Activated CD4-positive, alpha-beta T cell treated with anti-CD3 and anti-CD28 coated beads, Interleukin-2, amount 10 ng/mL, durations not matched to agents 7 days and 5 days (primary cell): ENCODE results near the gene AVEN. TPM values are rescaled to one million over a fixed set of nuclear protein-coding genes. Genes with fewer than 3 reads are reported as not detected.
"Not testable (repeated sequence)": the region's sequence is repeated elsewhere in the genome, so short reads cannot be mapped to it uniquely, and the experiment has no call there.

Experiments
- CTCF ChIA-PET: fragments of 350-600 bp; sonication (Branson Sonifier 250); formaldehyde crosslinking; loops from one replicate; lab custom pipeline; 2021; ENCODE audit warnings: antibody characterized with exemption; lab: Charles Lee
- POLR2A ChIA-PET: fragments of 350-600 bp; sonication (Branson Sonifier 250); formaldehyde crosslinking; loops from one replicate; lab custom pipeline; 2021; ENCODE audit warnings: antibody characterized with exemption; lab: Charles Lee
- DNase-seq: peaks from one replicate; pipeline ENCODE4 v3.0.0-alpha.2; 2020
- H3K27ac Mint-ChIP-seq: one replicate; pipeline ENCODE4 v1.8.0; 2021; ENCODE audit warnings: mild to moderate bottlenecking, moderate library complexity, mixed read lengths
- H3K27me3 Mint-ChIP-seq: one replicate; pipeline ENCODE4 v1.8.0; 2021; ENCODE audit warnings: mixed read lengths
- H3K36me3 Mint-ChIP-seq: one replicate; pipeline ENCODE4 v1.8.0; 2021; ENCODE audit warnings: low read depth, mixed read lengths
- H3K4me1 Mint-ChIP-seq: one replicate; pipeline ENCODE4 v1.8.0; 2021; ENCODE audit warnings: mixed read lengths
- H3K4me3 Mint-ChIP-seq: one replicate; pipeline ENCODE4 v1.8.0; 2021; ENCODE audit warnings: mild to moderate bottlenecking, moderate library complexity, mixed read lengths
- H3K9me3 Mint-ChIP-seq: one replicate; pipeline ENCODE4 v1.8.0; 2021; ENCODE audit warnings: mixed read lengths
- total RNA-seq, 2 experiments: library from RNA; stranded (reverse); gene quantifications; one replicate each; pipeline ENCODE4 v1.2.3, GENCODE V29; 2021

The AVEN gene
- total RNA-seq, 2 experiments from 2014 or later, result 9.1 TPM

DNA sequence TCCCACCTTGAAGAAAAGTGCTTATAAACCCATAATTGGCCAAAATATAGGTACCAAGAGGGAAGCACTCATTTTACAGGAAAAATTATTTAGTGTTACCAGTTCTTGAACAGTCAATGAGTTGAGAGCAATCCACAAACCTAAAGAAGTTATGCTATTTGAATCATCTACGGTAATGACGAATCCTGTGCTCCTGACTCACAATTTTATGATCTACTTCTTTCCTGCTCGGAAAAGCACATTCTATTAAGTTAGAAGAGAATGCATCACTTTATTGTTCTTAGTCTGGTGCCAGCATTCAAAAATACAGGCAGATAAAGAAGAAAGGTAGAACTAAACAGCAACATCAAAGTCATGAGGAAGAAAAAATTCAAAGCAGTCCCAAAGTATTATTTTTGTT is 37.5 kb downstream of the AVEN start:
- ChIA-PET POLR2A (no interaction called here), CTCF (interaction anchor here (0.7 kb wide), 1 partner anchor 39 kb away, joined by 3 read pairs; no protein-coding TSS in a partner anchor)
- Mint-ChIP-seq H3K27me3 (no peaks in the 10 kb centered on the region), H3K27ac (no peak overlapping the region), H3K4me1 (no peaks in the 10 kb centered on the region), H3K9me3 (no peaks in the 10 kb centered on the region), H3K36me3 (no peaks in the 10 kb centered on the region), H3K4me3 (no peak overlapping the region)
- no peak for DNase-seq

DNA sequence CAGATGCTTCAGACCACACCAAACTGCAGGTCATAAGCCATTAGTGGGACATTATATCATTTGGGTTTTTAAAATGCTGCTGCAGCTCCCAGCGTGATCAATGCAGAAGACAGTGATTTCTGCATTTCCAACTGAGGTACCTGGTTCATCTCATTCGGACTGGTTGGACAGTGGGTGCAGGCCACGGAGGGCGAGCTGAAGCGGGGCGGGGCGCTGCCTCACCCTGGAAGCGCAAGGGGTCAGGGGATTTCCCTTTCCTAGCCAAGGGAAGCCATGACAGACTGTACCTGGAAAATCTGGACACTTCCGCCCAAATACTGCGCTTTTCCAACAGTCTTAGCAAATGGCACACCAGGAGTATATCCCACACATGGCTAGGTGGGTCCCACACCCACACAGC is 43.3 kb downstream of the AVEN start:
- H3K4me3 Mint-ChIP-seq, DNase-seq, H3K36me3 Mint-ChIP-seq, H3K27me3 Mint-ChIP-seq, H3K4me1 Mint-ChIP-seq, H3K27ac Mint-ChIP-seq, CTCF ChIA-PET, H3K9me3 Mint-ChIP-seq, POLR2A ChIA-PET: not testable (repeated sequence)

GRCh38 chr15:33994005-33994615 is 44.9 kb downstream of the AVEN start:
- no peak overlapping the region for H3K4me3 Mint-ChIP-seq
- POLR2A ChIA-PET, result no interaction called here
- CTCF ChIA-PET, result no interaction called here
- no peaks in the 10 kb centered on the region for H3K9me3 Mint-ChIP-seq
- H3K4me1 Mint-ChIP-seq, result no peaks in the 10 kb centered on the region
- H3K27me3 Mint-ChIP-seq, result no peaks in the 10 kb centered on the region
- H3K27ac Mint-ChIP-seq, result no peak overlapping the region
- peak; percentile 8 for DNase-seq
- no peaks in the 10 kb centered on the region for H3K36me3 Mint-ChIP-seq

GRCh38 chr15:33988384-33988783 is 50.6 kb downstream of the AVEN start:
- ChIA-PET CTCF (no interaction called here), POLR2A (no interaction called here)
- no peaks in the 10 kb centered on the region for H3K27me3 Mint-ChIP-seq
- H3K36me3 Mint-ChIP-seq, result no peaks in the 10 kb centered on the region
- H3K9me3 Mint-ChIP-seq, result no peaks in the 10 kb centered on the region
- H3K27ac Mint-ChIP-seq, result no peak overlapping the region
- no peak overlapping the region for H3K4me3 Mint-ChIP-seq
- no peak for DNase-seq
- no peaks in the 10 kb centered on the region for H3K4me1 Mint-ChIP-seq

DNA sequence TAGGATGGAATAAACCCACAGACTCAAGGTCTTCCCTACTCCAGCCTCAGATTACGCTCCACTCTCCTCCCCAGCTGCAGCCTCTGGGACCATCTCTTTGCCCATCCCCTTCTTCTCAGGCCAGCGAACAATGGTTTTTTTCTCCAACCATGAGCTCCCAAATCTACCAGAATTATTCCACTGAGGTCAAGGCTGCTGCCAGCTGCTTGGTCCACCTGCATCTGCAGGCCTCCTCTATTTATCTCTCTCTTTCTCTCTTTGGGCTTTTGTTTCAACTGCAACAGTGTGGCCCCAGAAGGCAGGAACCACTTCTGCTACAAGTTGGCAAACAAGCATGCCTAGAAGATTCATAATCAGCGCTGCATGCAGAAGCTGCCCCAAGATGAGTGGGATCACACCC is 51.6 kb downstream of the AVEN start:
- H3K36me3 Mint-ChIP-seq, result no peaks in the 10 kb centered on the region
- H3K27me3 Mint-ChIP-seq, result no peaks in the 10 kb centered on the region
- no peaks in the 10 kb centered on the region for H3K9me3 Mint-ChIP-seq
- DNase-seq, result no peak
- ChIA-PET POLR2A (no interaction called here), CTCF (no interaction called here)
- no peak overlapping the region for H3K4me3 Mint-ChIP-seq
- H3K4me1 Mint-ChIP-seq, result no peaks in the 10 kb centered on the region
- no peak overlapping the region for H3K27ac Mint-ChIP-seq

DNA sequence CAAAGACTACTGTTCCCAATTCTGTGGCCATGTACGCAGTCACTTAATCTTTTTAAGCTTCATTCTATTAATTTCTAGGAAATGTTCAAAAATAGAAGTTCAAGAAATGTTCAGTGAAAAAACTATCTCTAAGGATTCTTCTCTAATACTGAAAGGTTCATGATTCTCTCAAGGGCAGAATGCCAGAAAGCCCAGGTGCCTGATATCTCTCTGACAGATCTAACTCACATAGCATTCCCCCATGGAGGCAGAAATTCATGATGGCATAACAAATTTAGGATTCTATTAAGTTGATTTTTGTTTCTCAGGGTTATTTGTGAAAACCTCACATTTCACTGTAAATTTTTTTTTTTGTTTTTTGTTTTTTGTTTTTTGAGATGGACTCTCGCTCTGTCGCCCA is 53.3 kb downstream of the AVEN start:
- Mint-ChIP-seq H3K4me1 (no peaks in the 10 kb centered on the region), H3K27me3 (no peaks in the 10 kb centered on the region), H3K9me3 (no peaks in the 10 kb centered on the region), H3K4me3 (no peak overlapping the region), H3K27ac (no peak overlapping the region), H3K36me3 (no peaks in the 10 kb centered on the region)
- ChIA-PET POLR2A (no interaction called here), CTCF (no interaction called here)
- no peak for DNase-seq

DNA sequence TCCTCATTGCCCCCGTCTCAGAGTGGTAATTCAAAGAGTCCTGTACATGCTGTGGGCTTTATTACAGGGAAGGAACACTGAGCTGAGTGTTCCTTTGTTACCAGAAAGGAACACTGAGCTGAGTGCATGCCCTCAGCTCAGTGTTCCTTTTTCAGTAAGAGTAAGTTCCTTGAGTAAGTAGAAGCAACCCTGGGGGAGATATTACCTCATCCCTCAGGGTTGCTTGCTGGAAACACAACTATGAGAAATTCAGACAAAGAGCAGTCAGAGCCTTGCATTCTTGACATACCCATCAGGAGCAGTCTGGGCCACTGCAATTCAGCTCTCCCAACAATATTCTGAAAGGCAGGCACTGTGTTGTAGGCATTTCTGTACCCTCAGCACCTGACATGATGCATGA is 53.7 kb downstream of the AVEN start:
- Mint-ChIP-seq H3K4me3 (no peak overlapping the region), H3K27ac (no peak overlapping the region), H3K36me3 (no peaks in the 10 kb centered on the region), H3K4me1 (no peaks in the 10 kb centered on the region), H3K27me3 (no peaks in the 10 kb centered on the region), H3K9me3 (no peaks in the 10 kb centered on the region)
- CTCF ChIA-PET, result no interaction called here
- DNase-seq, result no peak
- POLR2A ChIA-PET, result no interaction called here

- Mint-ChIP-seq H3K4me1 (no peaks in the 10 kb centered on the region), H3K36me3 (no peaks in the 10 kb centered on the region), H3K4me3 (no peak overlapping the region), H3K9me3 (no peaks in the 10 kb centered on the region), H3K27ac (no peak overlapping the region), H3K27me3 (no peaks in the 10 kb centered on the region)
- CTCF ChIA-PET, result no interaction called here
- POLR2A ChIA-PET, result no interaction called here
- no peak for DNase-seq
These were observed 56.5 kb downstream of the AVEN start for GRCh38 chr15:33982516-33982915.

- ChIA-PET POLR2A (interaction anchor here (0.6 kb wide), 1 partner anchor 245 kb away, joined by 3 read pairs; no protein-coding TSS in a partner anchor), CTCF (no interaction called here)
- H3K4me3 Mint-ChIP-seq, result no peak overlapping the region
- H3K9me3 Mint-ChIP-seq, result no peaks in the 10 kb centered on the region
- H3K27ac Mint-ChIP-seq, result no peak overlapping the region
- no peaks in the 10 kb centered on the region for H3K4me1 Mint-ChIP-seq
- no peaks in the 10 kb centered on the region for H3K27me3 Mint-ChIP-seq
- no peak for DNase-seq
- no peaks in the 10 kb centered on the region for H3K36me3 Mint-ChIP-seq
These were observed 58.8 kb downstream of the AVEN start for GRCh38 chr15:33980159-33980558.

DNA sequence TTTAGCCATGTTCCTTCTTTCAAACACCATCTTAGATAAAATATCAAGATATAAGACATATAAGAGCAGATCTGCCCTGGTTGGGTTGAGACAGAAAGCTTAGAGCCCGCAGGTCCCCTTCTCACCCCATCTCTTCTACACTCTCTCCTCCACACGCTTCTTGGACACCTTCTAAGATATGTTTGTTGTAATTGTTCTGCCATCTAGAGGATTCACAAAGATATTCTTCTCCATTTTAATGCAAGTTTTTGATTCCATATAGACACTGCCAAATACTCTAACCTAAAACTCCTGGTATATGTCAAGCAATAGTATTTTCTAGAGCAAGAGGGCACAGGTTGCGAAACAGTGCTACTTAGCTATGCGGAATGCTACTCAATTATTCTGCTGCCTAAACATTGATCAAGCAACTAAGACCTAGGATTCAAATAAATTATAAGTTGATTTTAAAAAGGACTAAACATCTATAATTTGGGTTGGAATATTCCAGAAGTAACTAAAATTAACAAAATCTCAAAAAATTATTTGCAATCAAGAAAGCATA is 63.9 kb downstream of the AVEN start:
- POLR2A ChIA-PET, result no interaction called here
- no peak for DNase-seq

DNA sequence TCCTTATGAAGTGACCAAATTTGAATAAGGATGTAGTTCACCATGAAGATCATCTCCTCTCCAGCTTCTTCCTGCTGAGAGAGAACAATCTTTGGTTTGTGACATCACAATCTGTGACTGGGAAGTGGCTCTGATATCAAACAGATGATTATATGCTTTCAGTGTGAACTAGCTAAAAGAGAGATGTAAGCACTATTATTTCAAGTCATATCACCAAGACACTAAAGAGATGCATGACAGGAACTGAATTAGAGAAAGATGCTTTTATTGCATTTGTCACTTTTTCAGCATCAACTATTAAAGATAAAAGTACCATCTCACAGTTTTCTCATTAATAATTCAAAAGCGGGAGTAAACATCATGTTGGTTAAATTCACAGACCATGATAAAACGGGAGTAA is 67.2 kb downstream of the AVEN start:
- no peaks in the 10 kb centered on the region for H3K36me3 Mint-ChIP-seq
- H3K27me3 Mint-ChIP-seq, result no peaks in the 10 kb centered on the region
- no peaks in the 10 kb centered on the region for H3K9me3 Mint-ChIP-seq
- ChIA-PET POLR2A (no interaction called here), CTCF (no interaction called here)
- H3K27ac Mint-ChIP-seq, result no peak overlapping the region
- no peaks in the 10 kb centered on the region for H3K4me1 Mint-ChIP-seq
- no peak for DNase-seq
- H3K4me3 Mint-ChIP-seq, result no peak overlapping the region

More for the DNA sequence above, 63.9 kb downstream of the AVEN start:
- no peaks in the 10 kb centered on the region for H3K4me1 Mint-ChIP-seq
- CTCF ChIA-PET, result no interaction called here
- no peak overlapping the region for H3K4me3 Mint-ChIP-seq
- H3K36me3 Mint-ChIP-seq, result no peaks in the 10 kb centered on the region
- no peaks in the 10 kb centered on the region for H3K27me3 Mint-ChIP-seq
- no peak overlapping the region for H3K27ac Mint-ChIP-seq
- H3K9me3 Mint-ChIP-seq, result no peaks in the 10 kb centered on the region

DNA sequence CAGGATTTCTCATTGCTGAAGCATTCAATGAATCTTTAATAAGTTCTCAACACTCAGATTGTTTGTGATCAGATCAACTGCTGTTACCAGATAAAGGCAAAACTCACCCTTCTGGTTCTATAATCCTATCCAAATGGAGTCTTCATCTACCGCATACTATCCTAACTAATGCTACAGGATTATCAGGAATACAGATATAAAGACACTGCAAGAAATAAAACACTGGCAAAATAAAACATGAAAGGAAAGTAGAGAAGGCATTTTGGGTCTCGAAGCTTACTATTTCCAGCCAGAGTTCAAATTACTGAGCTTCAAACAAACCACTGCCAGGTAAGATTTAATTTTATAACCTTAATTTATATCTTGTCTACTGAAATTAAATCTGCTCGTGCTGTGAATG is 70.2 kb downstream of the AVEN start:
- H3K27ac Mint-ChIP-seq, result no peak overlapping the region
- CTCF ChIA-PET, result no interaction called here
- H3K4me3 Mint-ChIP-seq, result no peak overlapping the region
- H3K9me3 Mint-ChIP-seq, result no peaks in the 10 kb centered on the region
- no peaks in the 10 kb centered on the region for H3K36me3 Mint-ChIP-seq
- DNase-seq, result no peak
- POLR2A ChIA-PET, result no interaction called here
- no peaks in the 10 kb centered on the region for H3K27me3 Mint-ChIP-seq
- H3K4me1 Mint-ChIP-seq, result no peaks in the 10 kb centered on the region

GRCh38 chr15:33968224-33968623 is 70.8 kb downstream of the AVEN start, which contains the start of gene CHRM5:
Gene CHRM5, plus strand, starts transcription at chr15:33968497. Its CDS starts 94,221 bp downstream, at chr15:34062718.
- no peak within 1 kb of the TSS for H3K27ac Mint-ChIP-seq
- DNase-seq, result no peak
- no peaks in the 10 kb centered on the region for H3K36me3 Mint-ChIP-seq
- POLR2A ChIA-PET, result no interaction called here
- no peaks in the 10 kb centered on the region for H3K4me1 Mint-ChIP-seq
- no peaks in the 10 kb centered on the region for H3K27me3 Mint-ChIP-seq
- no peak within 1 kb of the TSS for H3K4me3 Mint-ChIP-seq
- no peaks in the 10 kb centered on the region for H3K9me3 Mint-ChIP-seq
- CTCF ChIA-PET, result no interaction called here

GRCh38 chr15:33964665-33965040 is 74.4 kb downstream of the AVEN start:
- no peak overlapping the region for H3K4me3 Mint-ChIP-seq
- H3K27ac Mint-ChIP-seq, result no peak overlapping the region
- ChIA-PET CTCF (interaction anchor here (0.6 kb wide), 1 partner anchor 479 kb away, joined by 3 read pairs; no protein-coding TSS in a partner anchor), POLR2A (no interaction called here)
- H3K36me3 Mint-ChIP-seq, result no peaks in the 10 kb centered on the region
- H3K4me1 Mint-ChIP-seq, result no peaks in the 10 kb centered on the region
- DNase-seq, result no peak
- no peaks in the 10 kb centered on the region for H3K9me3 Mint-ChIP-seq
- no peaks in the 10 kb centered on the region for H3K27me3 Mint-ChIP-seq
